Umbilical cord (tissue), 2 donors: Measurements from ENCODE around the gene EGF. TPM values are rescaled to one million over a fixed set of nuclear protein-coding genes. Genes with fewer than 3 reads are reported as not detected.
"Not testable (repeated sequence)": the region's sequence is repeated elsewhere in the genome, so short reads cannot be mapped to it uniquely, and the experiment has no call there.

Experiments used
- DNase-seq: peaks from one replicate; pipeline ENCODE4 v3.0.0-alpha.2; 2015; ENCODE audit warnings: low spot score
- total RNA-seq: library from RNA; depleted of rRNA; stranded (reverse); fragments of >200 nt; gene quantifications from one replicate; pipeline ENCODE4 v1.2.3, GENCODE V29; 2014; ENCODE audit warnings: low replicate concordance; ENCODE audit not compliant: insufficient read depth

Gene EGF
- total RNA-seq, 1 donor from 2014 or later = 8.4 TPM

GRCh38 chr4:109914322-109914721 is 1.6 kb downstream of the EGF start:
- DNase-seq = no peak

- no peak for DNase-seq
These were observed 2.8 kb downstream of the EGF start for GRCh38 chr4:109915385-109916026.

- peak; percentile 21 for DNase-seq
These were observed 3.3 kb downstream of the EGF start for GRCh38 chr4:109916027-109916409.

- DNase-seq = peak; percentile 27
These were observed 8.7 kb downstream of the EGF start for GRCh38 chr4:109921384-109921808.

GRCh38 chr4:109925396-109925795 is 12.7 kb downstream of the EGF start:
- DNase-seq = no peak

GRCh38 chr4:109928327-109929045 is 15.8 kb downstream of the EGF start:
- DNase-seq = no peak

- DNase-seq = peak; percentile 66
These were observed 17.8 kb downstream of the EGF start for GRCh38 chr4:109930464-109930863.

DNA sequence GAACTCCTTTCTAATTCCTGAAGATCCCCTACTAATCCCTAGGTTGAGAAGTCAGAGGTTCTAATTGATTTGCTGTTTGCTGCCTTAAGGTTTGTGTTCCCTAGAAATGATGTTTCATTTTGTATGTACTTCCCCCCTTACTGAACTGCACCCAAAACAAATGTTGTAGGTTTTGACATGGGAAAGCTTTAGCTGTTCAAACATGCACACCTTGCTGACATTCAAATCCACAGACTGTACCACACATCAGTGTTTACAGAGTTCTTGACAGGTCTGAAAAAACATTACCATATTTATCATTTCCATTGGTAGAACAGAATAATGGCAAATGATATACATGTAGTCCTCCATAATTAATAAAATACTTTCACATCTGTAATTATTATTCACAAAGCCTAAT is 18.2 kb downstream of the EGF start:
- DNase-seq = no peak

- no peak for DNase-seq
These were observed 18.6 kb downstream of the EGF start for GRCh38 chr4:109931318-109931717.

DNA sequence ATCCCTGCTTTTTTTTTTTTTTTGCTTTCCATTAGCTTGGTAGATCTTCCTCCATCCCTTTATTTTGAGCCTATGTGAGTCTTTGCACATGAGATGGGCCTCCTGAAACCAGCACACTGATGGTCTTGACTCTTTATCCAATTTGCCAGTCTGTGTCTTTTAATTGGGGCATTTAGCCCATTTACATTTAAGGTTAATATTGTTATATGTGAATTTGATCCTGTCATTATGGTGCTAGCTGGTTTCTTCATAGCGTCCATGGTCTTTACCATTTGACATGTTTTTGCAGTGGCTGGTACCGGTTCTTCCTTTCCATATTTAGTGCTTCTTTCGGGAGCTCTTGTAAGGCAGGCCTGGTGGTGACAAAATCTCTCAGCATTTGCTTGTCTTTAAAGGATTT is 24.7 kb downstream of the EGF start:
- not testable (repeated sequence) for DNase-seq

GRCh38 chr4:109939190-109939589 is 26.5 kb downstream of the EGF start:
- no peak for DNase-seq

DNA sequence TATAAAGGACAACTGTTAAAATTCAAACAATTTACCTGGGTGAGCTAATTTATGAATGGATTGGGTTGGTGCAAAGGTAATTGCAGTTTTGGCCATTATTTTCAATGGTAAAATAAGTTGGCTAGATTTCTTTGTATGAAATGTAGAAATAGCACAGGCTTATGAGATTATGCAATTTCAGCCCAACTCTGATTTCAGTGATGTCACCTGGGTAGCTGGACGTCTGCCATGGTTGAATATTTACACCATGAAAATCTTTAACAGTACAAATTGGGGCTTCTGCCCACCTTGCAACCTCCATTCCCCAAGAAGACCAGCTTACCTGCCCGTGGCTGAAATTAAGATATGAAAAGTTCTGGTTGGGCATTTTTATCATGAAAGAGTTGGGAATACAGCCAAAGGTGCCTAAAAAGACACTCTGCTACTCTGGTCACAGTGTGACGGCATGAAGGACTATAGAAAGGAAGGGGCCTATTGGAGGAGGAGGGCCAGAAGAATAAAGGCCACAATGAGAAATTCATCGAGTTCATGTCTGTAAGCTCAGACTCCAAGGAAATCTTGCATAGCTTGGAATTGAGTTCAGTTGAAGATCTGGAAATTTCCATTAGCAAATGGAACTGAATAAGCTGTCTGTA is 29.7 kb downstream of the EGF start:
- no peak for DNase-seq

DNA sequence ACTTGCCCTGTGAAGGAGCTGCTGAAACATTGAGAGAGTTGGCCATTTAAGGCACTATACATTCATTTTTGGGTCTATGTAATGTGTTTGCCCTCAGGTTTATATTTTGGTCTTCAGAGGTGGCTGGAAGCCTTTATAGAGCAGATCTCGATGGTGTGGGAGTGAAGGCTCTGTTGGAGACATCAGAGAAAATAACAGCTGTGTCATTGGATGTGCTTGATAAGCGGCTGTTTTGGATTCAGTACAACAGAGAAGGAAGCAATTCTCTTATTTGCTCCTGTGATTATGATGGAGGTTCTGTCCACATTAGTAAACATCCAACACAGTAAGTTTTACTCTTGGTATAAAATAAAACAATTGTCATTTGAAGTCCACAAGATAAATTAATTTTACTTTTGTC is 31.1 kb downstream of the EGF start:
- DNase-seq = no peak

GRCh38 chr4:109944591-109944990 is 31.9 kb downstream of the EGF start:
- DNase-seq = no peak

DNA sequence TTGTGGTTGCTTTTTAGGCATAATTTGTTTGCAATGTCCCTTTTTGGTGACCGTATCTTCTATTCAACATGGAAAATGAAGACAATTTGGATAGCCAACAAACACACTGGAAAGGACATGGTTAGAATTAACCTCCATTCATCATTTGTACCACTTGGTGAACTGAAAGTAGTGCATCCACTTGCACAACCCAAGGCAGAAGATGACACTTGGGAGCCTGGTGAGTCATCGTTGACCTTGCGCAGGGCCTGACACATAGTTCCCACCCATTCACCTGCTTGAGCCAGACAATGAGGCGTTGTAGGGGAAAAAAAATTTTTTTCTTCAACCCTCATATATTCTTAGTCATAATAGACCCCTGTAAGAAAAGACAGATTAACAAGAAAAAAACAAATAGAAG is 32.4 kb downstream of the EGF start:
- no peak for DNase-seq

DNA sequence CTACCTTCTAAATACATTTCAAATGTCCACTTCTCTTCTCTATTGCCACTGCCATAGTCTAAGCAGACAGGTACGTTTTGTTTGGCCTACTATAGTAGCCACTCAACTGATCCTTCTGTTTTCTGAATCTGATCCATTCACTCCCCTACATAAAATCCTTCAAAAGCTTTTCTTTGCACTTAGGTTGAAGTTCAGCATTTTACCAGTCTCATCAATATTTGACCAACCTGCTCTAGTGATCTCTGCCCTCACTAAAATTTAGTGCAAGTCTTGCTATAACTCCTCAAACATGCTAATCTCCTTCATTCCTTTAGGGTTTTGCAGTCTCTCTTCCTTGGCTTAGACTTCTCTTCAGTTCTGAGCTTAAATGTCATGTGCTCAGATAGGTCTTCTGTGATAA is 33.4 kb downstream of the EGF start:
- no peak for DNase-seq

DNA sequence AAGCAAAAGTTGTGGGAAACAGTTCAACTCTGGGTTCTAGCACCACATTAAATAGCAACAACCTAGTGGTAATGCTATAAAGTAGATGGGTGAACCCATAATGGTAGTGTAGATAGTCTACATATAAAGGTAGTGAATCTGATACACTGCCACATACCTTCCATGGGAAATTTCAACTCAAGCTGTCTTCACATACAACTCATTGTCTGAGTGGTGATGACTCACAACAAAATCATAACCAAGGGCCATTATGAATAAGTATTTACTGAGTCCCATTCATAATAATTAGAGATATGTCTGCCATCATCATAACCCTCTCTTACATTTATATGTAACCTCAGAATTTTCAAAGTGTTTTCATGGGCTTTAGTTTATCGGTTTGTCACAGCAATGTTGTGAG is 34.8 kb downstream of the EGF start:
- no peak for DNase-seq

GRCh38 chr4:109947918-109948317 is 35.2 kb downstream of the EGF start:
- no peak for DNase-seq

DNA sequence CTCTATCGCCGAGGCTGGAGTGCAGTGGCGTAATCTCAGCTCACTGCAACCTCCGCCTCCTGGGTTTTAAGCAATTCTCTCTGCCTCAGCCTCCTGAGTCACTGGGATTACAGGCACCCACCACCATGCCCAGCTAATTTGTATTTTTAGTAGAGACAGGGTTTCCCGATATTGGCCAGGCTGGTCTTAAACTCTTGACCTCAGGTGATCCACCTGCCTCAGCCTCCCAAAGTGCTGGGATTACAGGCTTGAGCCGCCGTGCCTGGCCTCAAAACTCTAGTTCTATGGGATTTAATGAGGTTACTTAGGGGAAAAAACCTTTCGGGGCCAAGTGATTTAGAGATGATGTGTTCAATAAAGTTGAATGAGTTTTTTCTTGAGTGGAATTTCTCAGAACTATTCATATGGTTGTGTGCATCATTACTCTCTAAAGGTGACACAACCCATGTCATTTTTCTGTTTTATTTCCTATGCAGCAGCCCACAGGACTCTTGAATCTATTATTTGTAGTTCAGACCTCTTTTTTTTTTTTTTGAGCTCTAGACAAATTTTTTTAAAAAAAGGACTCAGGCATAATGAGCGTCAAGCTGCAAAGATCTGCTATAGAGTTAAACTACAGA is 36.5 kb downstream of the EGF start:
- not testable (repeated sequence) for DNase-seq

GRCh38 chr4:109952612-109953011 is 39.9 kb downstream of the EGF start:
- DNase-seq = no peak

DNA sequence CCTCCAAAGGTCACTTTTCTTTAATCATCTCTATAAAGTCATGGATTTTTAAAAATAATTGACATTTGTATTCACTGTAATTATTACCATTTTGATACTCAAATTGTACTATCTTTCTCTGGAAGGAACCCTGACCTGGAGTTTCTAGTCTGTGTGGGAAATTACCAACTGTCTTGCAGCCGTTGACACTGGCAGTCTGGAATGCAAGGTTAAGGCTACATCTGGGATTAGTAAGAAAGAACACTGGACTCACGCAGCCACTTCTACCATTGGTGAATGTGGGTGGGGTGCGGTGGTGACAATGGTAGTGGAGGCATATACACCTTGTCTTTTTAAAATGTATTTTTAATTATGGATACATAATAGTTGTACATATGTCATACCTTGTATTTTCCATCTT is 40.9 kb downstream of the EGF start:
- DNase-seq = no peak

DNA sequence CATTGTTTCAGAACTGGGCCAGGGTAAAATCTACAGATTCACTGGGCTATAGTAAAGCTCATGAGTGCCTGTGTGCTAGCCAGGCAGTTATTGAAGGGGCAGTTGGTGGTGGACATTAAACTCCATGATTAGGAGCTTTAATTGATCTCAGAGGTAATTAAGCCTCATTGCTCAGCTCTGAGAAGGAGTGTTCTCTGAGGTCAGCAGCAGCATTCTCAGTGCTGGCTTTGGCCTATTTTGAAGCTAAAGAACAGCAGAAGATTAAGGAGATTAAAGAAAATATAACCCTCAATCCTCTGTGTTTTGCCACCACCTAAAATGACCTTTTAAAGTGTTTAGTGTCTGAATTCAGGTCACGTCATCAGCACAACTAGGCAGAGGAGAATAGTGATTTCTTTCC is 42.5 kb downstream of the EGF start:
- no peak for DNase-seq

- DNase-seq = no peak
These were observed 44.5 kb downstream of the EGF start for GRCh38 chr4:109957227-109957626.
